AG20443 (cell line): Measurements from ENCODE around the gene MLLT1.
A peak's percentile ranks its signal among the peaks of the same experiment; 100 is the strongest.

Experiments used
- DNase-seq: peaks from one replicate; pipeline ENCODE4 v3.0.0; 2012; ENCODE audit warnings: low spot score, mixed read lengths

Gene MLLT1

GRCh38 chr19:6275170-6275744, 4.5 kb downstream of the MLLT1 start:
- DNase-seq, result no peak

- DNase-seq, result no peak
Measured at GRCh38 chr19:6274756-6275155, 5.0 kb downstream of the MLLT1 start.

- DNase-seq, result peak; percentile 92
Measured at GRCh38 chr19:6273701-6274601, 5.8 kb downstream of the MLLT1 start.

- no peak for DNase-seq
Measured at GRCh38 chr19:6272913-6273600, 6.7 kb downstream of the MLLT1 start.

- no peak for DNase-seq
Measured at GRCh38 chr19:6272411-6272791, 7.4 kb downstream of the MLLT1 start.

- peak; percentile 90 for DNase-seq
Measured at GRCh38 chr19:6271721-6272410, 7.9 kb downstream of the MLLT1 start.

- DNase-seq, result peak; percentile 63
Measured at GRCh38 chr19:6271251-6271650, 8.5 kb downstream of the MLLT1 start.

GRCh38 chr19:6270822-6271221, 9.0 kb downstream of the MLLT1 start:
- no peak for DNase-seq

- DNase-seq, result no peak
Measured at GRCh38 chr19:6270076-6270745, 9.6 kb downstream of the MLLT1 start.

- no peak for DNase-seq
Measured at GRCh38 chr19:6269101-6269886, 10.5 kb downstream of the MLLT1 start.

GRCh38 chr19:6268382-6268771, 11.4 kb downstream of the MLLT1 start:
- DNase-seq, result no peak

- DNase-seq, result no peak
Measured at GRCh38 chr19:6267552-6268381, 12.0 kb downstream of the MLLT1 start.

GRCh38 chr19:6264803-6265202, 15.0 kb downstream of the MLLT1 start:
- no peak for DNase-seq

- DNase-seq, result no peak
Measured at GRCh38 chr19:6263735-6264444, 15.9 kb downstream of the MLLT1 start.

GRCh38 chr19:6263306-6263705, 16.5 kb downstream of the MLLT1 start:
- DNase-seq, result no peak

GRCh38 chr19:6262519-6262918, 17.3 kb downstream of the MLLT1 start:
- DNase-seq, result no peak

GRCh38 chr19:6261883-6262282, 17.9 kb downstream of the MLLT1 start:
- no peak for DNase-seq

GRCh38 chr19:6260912-6261650, 18.7 kb downstream of the MLLT1 start:
- peak; percentile 57 for DNase-seq

- DNase-seq, result no peak
Measured at GRCh38 chr19:6260376-6260775, 19.4 kb downstream of the MLLT1 start.
